NCI-H2107 treated with DMSO at 0.1 percent for 48 hours (cell line): ENCODE data around the gene RIF1.
"Not testable (repeated sequence)": the region's sequence is repeated elsewhere in the genome, so short reads cannot be mapped to it uniquely, and the experiment has no call there.

Experiments
- DNase-seq: peaks from one replicate; lab custom pipeline; 2025; ENCODE audit not compliant: unreplicated experiment; lab: John Stamatoyannopoulos, UW

Gene RIF1

DNA sequence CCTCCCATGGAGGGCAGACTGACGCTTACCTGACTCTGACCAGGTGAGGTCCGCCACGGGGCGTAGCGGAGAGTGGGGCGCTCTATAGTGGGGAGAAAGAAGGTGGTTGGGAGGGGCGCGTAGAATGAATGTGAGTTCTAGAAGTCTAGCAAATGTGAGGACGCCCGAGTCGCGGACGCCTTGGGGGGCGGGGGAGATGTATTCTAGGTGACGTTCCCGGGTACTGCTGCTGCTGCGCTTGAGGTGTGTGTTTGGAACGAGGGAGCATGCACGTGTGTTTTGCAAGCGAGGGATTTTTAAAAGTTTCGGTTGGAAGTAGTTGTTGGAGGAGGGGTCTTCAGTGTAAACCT lies 758 bp downstream of the RIF1 start:
- DNase-seq, result peak; percentile 41

DNA sequence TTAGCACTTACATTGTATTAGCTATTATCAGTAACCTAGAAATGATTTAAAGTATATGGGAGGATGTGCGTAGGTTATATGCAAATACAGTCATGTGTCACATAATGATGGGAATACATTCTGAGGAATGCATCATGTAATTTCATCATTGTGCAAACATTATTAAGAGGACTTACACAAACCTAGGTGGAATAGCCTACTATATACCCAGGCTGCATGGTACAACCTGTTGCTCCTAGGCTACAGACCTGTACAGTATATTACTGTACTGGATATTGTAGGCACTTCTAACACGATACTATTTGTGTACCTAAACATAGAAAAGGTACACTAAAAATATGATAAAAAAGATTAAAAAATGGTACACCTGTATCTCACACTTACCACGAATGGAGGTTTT lies 7.9 kb downstream of the RIF1 start:
- DNase-seq, result no peak

DNA sequence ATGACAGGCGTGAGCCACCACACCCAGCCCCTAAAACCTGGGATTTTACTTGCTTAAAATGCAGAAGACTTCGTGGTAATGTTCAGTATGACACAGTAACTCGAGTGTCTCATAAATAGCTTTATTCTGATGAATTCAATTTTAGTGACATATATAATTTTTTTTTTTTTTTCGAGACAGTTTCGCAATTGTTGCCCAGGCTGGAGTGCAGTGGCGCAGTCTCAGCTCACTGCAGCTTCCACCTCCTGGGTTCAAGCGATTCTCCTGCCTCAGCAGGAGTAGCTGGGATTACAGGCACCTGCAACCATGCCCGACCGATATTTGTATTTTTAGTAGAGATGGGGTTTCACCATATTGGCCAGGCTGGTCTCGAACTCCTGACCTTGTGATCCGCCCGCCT lies 12.0 kb downstream of the RIF1 start:
- not testable (repeated sequence) for DNase-seq

DNA sequence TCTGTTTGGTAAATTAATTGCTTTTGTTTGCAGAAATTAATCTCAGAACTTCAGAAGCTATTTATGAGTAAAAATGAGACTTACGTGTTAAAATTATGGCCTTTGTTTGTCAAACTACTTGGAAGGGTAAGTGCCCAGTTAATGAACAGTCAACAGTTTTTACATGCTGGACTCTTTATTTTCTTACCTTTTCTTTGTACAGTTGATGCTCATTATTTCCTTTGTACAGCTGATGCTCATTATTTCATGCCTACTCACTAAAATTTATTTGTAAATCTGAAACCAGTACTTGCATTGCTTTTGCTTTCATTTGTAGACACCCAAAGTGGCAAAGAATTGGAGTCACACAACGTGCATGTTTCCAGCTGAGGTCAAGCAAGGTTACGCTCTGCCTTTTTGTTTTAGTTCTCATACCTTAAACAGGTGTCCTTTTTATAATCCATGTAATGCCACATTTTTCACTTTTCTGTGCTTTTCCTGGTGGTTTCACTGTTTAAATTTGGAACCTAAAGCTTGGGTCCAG lies 13.3 kb downstream of the RIF1 start:
- no peak for DNase-seq

DNA sequence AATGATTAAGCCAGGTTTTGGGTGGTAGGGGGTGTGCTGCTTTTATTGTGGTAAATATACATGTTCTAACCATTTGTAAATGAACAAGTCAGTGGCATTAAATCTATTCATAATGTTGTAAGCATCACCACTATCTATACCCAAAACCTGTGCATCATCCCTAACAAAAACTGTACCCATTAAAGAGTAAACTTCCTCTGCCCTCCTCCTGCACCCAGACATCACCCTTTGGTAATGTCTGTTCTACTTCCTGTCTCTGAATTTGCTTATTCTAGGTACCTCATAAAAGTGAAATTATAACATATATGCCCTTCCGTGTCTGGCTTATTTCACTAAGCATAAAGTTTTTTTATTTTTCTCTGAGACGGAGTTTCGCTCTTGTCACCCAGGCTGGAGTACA lies 14.1 kb downstream of the RIF1 start:
- no peak for DNase-seq

DNA sequence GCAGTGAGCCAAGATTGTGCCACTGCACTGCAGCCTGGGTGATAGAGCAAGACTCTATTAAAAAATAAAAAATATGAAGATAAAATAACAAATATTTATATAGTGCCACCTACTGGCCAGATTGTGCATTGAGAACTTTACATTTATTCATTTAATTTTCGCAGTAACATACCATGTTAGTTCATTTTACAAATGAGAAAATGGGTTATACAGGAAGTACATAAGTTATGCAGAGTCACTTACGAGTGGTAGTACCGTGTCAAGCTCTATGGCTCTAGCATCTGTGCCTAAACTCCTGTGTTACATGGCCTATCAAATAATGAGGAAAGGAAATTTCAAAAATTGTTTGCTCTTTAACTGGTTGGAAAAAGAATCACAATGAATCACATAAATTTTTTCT lies 27.9 kb downstream of the RIF1 start:
- no peak for DNase-seq

DNA sequence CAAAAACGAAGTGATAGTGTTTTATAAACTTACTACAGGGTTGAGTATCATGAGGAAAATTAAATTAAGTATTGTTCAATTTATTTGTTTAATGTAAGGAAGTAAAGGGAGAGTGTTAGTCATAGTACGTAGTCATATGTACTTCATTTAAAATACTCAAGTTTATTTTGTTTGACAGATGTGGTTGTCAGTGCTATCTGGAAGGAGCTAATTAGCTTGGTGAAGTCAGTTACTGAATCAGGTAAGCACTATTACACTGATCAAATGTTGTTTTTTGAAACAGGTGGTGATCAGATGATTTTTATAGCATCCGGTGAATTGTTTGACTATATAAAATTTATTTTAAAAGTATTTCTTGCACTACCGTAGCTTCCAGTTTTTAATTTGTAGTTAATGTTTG lies 28.8 kb downstream of the RIF1 start:
- no peak for DNase-seq

DNA sequence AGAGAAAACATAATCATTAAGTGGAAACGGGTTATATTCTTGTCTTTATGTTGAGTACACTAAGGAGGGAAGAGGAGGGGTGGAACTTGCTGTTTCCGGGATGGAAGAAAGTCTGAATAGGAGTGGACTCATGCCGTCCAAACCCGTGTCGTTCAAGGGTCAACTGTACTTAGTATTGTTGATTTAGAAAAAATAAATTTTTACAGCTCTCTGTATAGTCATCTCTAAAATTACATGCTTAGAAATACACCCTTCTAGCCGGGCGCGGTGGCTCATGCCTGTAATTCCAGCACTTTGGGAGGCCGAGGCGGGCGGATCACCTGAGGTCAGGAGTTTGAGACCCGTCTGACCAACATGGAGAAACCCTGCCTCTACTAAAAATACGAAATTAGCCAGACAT lies 29.4 kb downstream of the RIF1 start:
- no peak for DNase-seq

DNA sequence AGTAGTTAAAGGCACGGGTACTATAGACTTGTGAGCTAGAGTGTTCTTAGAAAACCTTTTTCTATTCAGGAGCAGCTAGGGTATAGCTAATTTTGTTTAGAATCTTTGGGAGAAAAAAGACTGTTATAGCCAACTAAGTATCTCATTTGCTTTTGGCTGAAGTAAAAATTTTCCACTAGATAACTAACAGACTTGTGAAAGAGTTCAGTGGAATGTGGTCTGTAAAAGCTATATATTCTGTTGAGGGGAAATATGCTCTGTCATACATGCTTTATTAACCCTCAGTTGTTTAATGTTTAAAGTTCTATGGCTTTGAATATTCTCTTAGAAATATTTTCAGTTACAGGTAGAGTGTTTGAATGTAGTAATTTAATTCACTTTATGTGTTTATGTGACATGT lies 49.7 kb downstream of the RIF1 start:
- no peak for DNase-seq

DNA sequence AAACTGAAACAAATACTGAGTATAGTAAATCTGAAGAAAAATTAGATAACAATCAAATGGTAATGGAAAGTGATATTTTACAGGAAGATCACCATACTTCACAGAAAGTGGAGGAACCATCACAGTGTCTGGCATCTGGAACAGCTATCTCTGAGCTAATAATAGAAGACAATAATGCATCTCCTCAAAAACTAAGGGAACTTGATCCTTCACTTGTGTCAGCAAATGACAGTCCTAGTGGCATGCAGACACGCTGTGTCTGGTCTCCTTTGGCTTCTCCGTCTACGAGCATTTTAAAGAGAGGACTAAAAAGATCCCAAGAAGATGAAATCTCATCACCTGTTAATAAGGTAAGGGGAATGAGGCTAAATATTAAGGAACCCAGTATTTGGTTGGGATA lies 56.1 kb downstream of the RIF1 start:
- DNase-seq, result no peak

DNA sequence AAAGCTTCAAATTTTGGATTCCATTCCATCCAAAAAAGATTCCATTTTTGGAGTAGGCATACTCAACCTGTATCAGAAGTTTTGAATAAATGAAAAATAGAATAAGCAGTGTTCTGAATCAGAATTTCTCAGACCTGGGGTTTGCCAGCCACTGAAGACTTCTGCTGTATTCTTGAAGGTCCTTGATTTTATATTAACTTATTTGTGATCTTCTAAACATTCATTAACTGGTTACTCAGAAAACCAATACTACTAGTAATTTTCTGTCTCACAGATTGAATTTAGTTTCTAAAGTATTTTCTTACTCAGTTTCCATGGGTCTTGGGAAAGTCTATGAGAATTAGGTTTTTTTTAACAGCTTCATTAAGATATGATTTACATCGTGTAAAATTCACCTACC lies 60.9 kb downstream of the RIF1 start:
- no peak for DNase-seq

DNA sequence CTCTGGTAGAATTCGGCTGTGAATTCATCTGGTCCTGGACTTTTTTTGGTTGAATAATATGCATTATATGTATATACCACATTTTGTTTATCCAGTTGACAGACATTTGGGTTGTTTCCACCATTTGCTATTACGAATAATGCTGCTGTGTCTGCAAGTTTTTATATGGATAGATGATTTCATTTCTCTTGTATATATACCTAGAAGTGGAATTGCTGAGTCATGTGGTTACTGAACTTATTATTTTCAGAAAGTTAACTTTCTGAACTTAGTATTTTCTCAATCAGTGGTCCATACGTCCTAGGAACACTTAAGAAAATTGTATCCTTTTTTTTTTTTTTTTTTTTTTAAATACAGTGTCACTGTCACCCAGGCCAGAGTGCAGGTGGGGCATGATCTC lies 63.3 kb downstream of the RIF1 start:
- DNase-seq, result no peak

DNA sequence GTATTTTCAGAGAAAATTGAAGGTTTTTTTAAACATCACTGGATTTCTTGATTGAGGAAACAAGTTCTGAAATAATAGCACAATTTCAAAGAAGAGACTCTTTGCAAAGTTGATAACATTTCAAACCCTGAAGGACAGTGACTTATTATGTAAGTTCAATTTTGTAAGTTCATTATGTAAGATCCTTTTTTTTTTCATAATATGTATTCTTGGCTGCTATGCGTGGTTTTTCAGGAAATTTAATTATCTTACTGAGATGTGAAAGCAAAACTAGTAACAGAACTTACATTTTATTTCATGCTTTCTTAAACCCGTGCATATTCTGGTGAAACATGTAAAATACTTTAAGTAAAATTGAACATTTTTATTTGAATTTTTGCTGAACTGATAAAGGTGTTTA lies 65.4 kb downstream of the RIF1 start:
- DNase-seq, result no peak

DNA sequence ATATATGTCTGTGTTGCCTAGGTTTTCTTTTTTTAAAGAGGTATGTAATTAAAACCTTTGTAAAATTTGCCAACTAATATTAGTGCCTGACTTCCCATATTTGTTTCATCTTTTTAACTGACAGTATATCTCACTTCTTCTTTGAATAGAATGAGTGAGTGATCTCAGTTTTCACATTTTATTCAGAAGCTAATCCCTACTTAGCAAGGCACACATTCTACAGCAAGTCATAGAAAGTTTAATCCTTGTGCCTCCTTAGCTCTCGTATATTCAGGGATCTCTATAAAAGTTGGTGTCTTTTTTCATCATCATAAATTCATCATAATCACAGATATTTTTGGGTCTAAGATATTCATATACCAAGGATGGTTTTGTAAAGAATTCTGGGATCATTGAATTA lies 66.6 kb downstream of the RIF1 start:
- DNase-seq, result no peak

DNA sequence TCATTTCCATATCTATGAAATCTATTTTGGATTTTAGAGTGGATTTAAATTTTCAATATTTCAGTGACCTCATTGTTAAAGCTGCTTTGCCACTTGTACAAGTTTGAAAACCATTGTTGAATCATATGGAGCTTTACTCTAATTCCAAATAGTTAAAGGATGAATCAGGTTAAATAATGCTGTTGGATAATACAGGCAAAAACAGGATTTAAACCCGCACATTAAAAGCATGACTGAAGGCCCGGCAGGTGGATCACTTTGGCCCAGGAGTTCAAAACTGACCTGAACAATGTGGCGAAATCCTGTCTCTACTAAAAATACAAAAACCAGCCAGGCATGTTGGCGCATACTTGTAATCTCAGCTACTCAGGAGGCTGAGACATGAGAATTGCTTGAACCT lies 68.3 kb downstream of the RIF1 start:
- DNase-seq, result no peak

DNA sequence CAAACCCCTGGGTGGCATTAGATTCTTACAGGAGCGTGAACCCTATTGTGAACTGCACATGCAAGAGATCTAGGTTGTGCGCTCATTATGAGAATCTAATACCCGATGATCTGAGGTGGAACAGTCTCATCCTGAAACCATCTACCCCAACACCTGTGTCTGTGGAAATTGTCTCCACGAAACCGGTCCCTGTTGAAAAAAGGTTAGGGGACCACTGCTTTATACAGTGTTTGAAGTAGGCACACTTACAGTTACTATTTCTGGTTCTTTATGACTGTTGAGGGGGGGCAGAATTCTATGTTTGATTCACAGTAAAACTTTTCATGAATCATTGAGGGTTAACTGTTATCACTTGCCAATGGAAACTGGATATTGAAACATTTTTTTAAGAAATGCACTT lies 72.0 kb downstream of the RIF1 start:
- no peak for DNase-seq

DNA sequence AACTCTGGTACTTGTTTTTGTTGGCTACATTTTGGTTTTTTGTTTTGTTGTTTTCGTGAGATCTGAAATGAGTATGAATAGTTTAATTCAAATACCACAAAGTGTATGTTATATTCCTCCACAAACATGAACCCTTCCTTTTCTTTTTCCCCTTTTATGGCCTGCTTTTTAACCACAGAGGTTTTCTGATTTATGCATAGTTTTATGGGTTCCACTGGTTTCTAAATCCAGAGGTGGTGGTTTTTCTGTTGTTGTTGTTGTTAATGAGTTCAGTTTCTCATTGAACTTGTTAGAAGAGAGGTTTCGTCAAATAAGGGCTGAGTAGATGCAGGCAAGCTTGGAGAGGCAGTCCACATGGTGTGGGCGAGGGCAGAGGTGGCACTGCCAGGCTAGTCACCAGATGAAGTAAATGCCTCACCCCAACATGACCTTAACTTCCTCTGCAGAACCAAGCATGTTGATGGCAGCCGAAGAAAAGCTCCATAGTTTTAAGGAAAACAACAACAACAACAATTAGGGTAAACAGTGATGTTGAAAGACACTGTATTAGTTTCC lies 72.5 kb downstream of the RIF1 start:
- DNase-seq, result no peak

DNA sequence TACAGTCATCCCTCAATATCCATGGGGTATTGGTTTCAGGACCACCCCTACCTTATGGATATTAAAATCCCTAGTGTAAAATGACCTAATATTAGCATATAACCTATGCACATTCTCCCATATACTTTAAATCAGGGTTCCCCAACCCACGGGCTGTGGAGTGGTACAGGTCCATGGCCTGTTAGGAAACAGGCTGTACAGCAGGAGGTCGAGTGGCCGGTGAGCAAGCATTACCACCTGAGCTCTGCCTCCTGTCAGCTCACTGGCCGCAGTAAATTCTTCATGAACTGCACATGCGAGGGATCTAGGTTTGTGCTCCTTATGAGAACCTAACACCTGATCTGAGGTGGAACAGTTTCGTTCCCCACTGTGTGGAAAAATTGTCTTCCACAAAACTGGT lies 73.8 kb downstream of the RIF1 start:
- no peak for DNase-seq

DNA sequence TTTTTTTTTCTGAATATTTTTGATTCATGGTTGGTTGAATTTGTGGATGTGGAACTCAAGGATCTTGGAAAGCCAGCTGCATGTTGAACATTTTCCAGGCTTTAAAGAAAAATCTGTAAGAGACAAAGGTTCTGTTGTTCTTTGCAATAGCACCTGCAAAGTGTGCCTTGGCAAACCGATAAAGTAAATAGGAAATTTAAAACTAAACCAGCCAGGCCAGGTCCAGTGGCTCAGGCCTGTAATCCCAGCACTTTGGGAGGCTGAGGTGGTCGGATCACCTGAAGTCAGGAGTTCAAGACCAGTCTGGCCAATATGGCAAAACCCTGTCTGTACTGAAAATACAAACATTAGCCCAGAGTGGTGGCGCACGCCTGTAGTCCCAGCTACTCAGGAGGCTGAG lies 74.4 kb downstream of the RIF1 start:
- no peak for DNase-seq

DNA sequence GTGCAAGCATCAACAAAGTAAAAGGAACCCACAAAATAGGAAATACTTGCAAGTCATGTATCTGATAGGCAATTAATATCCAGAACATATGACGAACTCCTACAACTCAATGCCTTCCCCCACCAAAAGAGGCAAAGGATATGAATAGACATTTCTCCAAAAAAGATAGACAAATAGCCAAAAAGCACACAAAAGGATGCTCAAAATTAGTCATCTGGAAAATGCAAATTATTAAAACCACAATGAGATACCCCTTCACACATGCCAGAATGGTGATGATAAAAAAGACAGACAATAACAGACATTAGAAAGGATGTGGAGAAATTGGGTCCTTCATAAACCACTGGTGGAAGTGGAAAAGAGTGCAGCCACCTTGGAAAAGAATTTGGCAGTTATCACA lies 76.4 kb downstream of the RIF1 start:
- DNase-seq, result no peak

DNA sequence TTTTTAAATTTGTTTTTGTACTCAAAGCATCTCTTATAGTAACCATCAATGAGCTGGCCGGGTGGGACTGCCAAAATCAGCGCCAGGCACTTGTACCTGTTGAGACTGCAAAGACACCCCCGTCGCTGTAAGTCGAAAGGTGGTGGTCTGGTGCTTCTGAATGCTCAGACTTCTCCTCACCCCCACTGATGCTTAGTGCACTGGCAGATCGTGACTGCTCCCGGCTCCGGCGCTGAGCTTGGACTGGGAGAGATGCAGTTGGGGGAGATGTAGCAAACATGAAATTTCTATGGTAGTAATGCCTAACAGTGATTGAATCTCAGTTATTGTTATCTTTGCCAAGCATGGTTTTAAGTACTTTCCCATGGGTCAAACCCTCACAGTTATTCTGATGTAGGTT lies 80.6 kb downstream of the RIF1 start:
- DNase-seq, result no peak

DNA sequence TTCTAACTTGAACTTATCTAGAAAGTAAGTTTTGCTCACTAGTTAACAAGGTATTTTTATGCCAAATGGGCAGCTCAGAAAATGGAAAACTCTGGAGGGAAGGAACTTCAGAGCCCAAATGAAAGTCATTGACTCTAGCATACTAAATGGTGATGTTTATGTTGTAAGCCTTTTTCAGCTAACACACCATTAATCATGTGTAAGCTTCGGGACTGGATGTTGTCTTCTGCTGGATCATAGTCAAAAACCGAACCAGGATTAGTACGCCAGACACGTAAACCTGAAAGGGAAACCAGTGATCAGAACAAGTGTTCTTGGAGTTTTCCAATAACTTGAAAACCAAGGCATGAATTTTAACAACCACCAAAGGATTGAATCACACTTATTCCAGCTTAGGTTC lies 81.8 kb downstream of the RIF1 start:
- no peak for DNase-seq

DNA sequence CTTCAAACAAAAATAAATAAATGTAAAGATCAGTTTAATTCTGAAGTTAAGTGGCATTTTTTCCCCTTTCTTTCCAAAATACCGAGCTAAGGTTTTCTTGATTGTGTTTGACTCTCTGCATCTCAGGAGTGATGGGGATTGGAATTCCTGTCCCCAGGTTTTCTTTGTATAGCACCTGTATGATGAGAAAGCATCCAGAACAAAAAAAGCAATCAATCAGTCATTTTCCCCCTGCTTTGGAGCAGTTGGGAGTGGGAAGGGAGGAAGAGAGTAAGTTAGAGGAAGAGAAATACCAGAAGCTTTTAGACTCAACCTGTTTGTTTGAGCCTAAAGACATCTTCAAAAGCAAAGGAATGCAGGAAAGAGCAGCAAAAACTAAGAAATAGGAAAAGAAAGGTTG lies 88.5 kb downstream of the RIF1 start:
- DNase-seq, result no peak

DNA sequence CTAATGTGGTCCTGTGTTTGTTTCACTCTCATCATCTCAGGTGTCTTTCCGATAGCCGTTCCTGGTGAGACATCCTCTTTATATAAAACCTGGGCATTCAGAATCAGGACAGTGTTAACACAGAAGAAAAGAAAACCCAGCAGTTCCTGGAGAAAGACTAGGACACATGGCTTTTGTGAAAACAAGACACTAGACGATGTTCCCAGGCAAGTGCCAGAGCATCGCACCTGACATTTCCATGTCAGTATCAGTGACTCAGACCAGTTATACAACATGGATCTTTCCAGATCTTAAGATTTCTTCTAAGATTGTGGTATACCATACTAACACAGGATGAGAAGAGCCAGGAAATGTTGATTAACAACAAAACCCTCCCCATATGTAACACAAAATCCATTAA lies 96.5 kb downstream of the RIF1 start:
- no peak for DNase-seq
